AG10803 (cell line): ENCODE measurements around the gene GZMM.
"Not testable (repeated sequence)": the region's sequence is repeated elsewhere in the genome, so short reads cannot be mapped to it uniquely, and the experiment has no call there.

Experiments
- DNase-seq: peaks from one replicate; pipeline ENCODE4 v3.0.0; 2010; ENCODE audit warnings: low read depth
- H3K4me3 ChIP-seq: 2 replicates; pipeline ENCODE4 v1.5.1; 2011; ENCODE audit warnings: mild to moderate bottlenecking, low read length, control low read depth
- CTCF ChIP-seq: conservative IDR thresholded peaks from 2 replicates; pipeline ENCODE4 v1.5.1; 2011; ENCODE audit warnings: mild to moderate bottlenecking, low read length, control low read depth, inconsistent platforms

The GZMM gene

DNA sequence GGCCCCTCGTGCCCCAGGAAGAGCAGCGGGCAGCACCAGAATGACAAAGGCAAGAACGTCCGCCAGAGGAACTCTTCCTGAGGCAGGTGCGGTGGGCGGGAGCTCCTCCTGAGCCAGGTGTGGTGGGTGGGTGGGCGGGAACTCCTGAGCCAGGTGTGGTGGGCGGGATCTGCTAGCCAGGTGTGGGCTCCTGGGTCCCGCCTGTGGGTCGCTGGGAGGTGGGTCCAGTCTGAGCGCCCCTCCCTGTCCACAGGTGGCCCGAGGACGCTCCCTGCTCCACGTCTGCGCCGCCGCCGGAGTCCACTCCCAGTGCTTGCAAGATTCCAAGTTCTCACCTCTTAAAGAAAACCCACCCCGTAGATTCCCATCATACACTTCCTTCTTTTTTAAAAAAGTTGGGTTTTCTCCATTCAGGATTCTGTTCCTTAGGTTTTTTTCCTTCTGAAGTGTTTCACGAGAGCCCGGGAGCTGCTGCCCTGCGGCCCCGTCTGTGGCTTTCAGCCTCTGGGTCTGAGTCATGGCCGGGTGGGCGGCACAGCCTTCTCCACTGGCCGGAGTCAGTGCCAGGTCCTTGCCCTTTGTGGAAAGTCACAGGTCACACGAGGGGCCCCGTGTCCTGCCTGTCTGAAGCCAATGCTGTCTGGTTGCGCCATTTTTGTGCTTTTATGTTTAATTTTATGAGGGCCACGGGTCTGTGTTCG is 38.8 kb downstream of the GZMM start:
- no peak overlapping the region for H3K4me3 ChIP-seq
- TF ChIP-seq CTCF: no peak
- no peak for DNase-seq

- DNase-seq: no peak
- no peak overlapping the region for H3K4me3 ChIP-seq
- no peak for TF ChIP-seq CTCF
Observed at GRCh38 chr19:583198-583967, 39.5 kb downstream of the GZMM start.

DNA sequence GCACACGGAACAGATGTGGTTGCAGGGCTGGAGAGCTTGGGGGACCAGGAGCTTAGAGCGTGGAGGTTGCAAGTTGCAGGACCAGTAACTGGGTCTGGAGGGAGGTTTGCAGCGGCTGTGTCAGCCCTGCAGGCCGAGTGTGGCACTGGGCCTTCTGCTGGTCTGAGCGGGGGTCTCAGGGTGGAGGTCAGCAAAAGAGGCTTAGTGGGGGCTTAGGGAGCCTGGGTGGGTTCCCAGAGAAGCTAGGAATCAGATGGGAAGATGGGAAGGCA is 40.1 kb downstream of the GZMM start:
- H3K4me3 ChIP-seq: no peak overlapping the region
- TF ChIP-seq CTCF: no peak
- no peak for DNase-seq

GRCh38 chr19:584240-585001 is 40.6 kb downstream of the GZMM start:
- H3K4me3 ChIP-seq: no peak overlapping the region
- peak; percentile 71 for TF ChIP-seq CTCF
- DNase-seq: no peak

DNA sequence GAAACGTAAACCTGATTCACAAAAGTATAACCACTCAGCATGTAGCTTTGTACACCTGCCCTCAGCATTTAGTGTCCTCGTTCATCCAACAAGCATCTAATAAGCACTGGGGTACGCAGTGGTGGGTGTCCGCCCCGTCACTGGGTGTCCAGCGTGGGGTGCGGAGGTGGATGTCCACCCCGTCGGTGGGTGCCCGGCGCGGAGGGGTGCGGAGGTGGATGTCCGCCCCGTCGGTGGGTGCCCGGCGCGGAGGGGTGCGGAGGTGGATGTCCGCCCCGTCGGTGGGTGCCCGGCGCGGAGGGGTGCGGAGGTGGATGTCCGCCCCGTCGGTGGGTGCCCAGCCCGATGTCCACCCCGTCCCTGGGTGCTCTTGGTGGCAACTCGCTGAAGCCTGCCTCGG is 41.3 kb downstream of the GZMM start:
- H3K4me3 ChIP-seq: not testable (repeated sequence)

DNA sequence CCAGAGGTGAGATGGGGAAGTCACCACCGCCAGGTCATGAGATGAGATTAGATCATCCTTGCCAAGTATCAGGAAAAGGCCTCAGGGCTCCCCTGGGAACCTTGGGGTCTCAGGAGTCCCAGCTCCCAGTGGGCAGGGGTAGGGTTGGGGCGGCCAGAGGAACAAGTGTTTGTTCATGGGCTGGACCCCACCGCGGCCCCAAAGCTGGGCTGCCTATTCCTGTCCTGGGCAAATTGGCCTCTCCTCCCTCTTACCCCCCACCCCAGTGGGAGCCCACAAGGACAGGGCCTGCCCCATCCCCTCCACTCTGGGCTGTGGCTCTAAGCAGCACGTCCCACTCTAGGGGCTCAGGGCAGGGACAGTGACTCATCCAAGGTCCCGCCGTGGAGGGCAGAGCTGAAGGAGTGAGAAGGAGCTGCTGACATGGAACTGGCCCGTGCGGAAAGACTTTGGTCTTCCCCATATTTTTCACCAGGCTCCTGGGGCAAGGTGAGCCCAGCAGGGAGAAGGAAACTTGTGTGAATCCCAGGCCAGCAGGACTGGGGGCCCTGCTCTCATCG is 41.8 kb downstream of the GZMM start:
- H3K4me3 ChIP-seq: no peak overlapping the region
- TF ChIP-seq CTCF: no peak
- no peak for DNase-seq

More for the DNA sequence above, 41.3 kb downstream of the GZMM start:
- DNase-seq: not testable (repeated sequence)

- no peak overlapping the region for H3K4me3 ChIP-seq
- DNase-seq: peak; percentile 76
- TF ChIP-seq CTCF: peak; percentile 62
Observed at GRCh38 chr19:588093-588740, 44.4 kb downstream of the GZMM start.
